ENCODE results near the gene ANKRD6. TPM values are rescaled to one million over a fixed set of nuclear protein-coding genes. Genes with fewer than 3 reads are reported as not detected.

The ANKRD6 gene
- polyA plus RNA-seq, 1 of the 3 experiments (the other 2 are of a cell fraction), result 2.6 TPM

DNA sequence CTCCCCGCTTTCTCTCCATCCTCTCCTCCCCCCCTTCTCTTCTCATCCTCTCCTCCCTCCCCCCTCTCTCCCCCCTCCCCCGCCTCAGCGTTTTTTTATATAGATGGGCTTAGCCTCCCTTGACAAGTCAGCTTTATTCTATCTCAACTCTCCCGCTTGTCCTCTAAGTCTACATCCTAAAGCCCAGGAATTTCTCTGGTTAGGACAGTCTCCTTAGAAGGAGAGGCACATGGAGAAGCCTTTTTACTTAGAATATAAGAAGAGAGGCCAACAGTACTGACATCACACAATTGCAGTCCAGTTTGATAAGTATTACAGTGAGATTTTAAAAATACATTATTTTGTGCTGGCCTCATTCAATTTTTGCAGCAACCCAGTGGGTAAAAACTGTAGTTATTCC, 122.1 kb downstream of the ANKRD6 start:
- 62% methylated on average over 3 of the region's 4 CpGs for WGBS (ENCODE audit: low lambda C conversion rate)
- H3K27ac ChIP-seq (ENCODE audit: low read depth in 2 of 2, low read length in 1 of 2), result no peak overlapping the region
- no peaks in the 10 kb centered on the region for H3K9me3 ChIP-seq
- H3K79me2 ChIP-seq (ENCODE audit: insufficient read depth), result no peaks in the 10 kb centered on the region
- H3K27me3 ChIP-seq (ENCODE audit: insufficient read depth), result no peaks in the 10 kb centered on the region
- ChIA-PET POLR2A (interaction anchor here (0.5 kb wide), 1 partner anchor 187 kb away, joined by 3 read pairs; no protein-coding TSS in a partner anchor), CTCF (interaction anchor here (1.2 kb wide), 1 partner anchor 13 kb away, joined by 3 read pairs; no protein-coding TSS in a partner anchor)
- H3K4me3 ChIP-seq (ENCODE audit: low read depth in 2 of 2, low read length in 1 of 2), result no peak overlapping the region
- H4K20me1 ChIP-seq (ENCODE audit: insufficient read depth), result no peaks in the 10 kb centered on the region
- TF ChIP-seq, protein P1, sequence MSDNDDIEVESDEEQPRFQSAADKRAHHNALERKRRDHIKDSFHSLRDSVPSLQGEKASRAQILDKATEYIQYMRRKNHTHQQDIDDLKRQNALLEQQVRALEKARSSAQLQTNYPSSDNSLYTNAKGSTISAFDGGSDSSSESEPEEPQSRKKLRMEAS (IDR thresholded peaks at IDR 0.05; ENCODE audit: low read depth), result no peak
- no peak for TF ChIP-seq FOXJ3 (CRISPR knock-in tag; IDR thresholded peaks at IDR 0.05)
- peaks cover 0 to 4% of the 10 kb centered on the region in 2 experiments; a peak in 1 of 4 replicates for H3K4me1 ChIP-seq (ENCODE audit: control insufficient read depth in 1 of 2, insufficient read depth in 2 of 2, low read depth in 1 of 2, low read length in 1 of 2)
- no peak overlapping the region for H3K4me2 ChIP-seq
- no peaks in the 10 kb centered on the region for H3F3A ChIP-seq (replicated peaks; ENCODE audit: insufficient read depth)
- no peak overlapping the region for H3K9ac ChIP-seq
- no peaks in the 10 kb centered on the region for H3K9me2 ChIP-seq
- H2AFZ ChIP-seq (ENCODE audit: low read depth), result no peak overlapping the region
- no peak for DNase-seq
- H3K36me3 ChIP-seq (replicated peaks in 1 of 2; ENCODE audit: control insufficient read depth in 1 of 2, insufficient read depth in 2 of 2, low read length in 1 of 2), result no peaks in the 10 kb centered on the region

DNA sequence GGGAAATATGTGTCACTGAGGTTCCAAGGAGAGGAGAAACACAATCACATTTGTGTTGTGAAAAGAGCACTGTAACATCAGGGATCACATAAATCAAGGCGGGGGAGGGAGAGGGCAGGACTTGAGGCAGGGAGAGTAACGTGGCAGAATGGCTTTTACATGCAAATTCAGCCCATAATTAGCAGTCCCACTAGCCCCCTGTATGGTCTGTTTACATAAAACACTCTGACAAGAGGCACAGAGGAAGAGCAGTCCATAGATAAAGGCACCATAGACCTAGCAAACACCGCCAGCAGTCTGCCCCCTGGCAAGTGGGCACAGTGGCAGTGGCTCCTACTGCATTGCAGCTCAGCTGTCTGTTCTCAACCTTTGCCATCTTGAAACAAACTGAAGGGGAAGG, 122.9 kb downstream of the ANKRD6 start:
- Histone ChIP-seq H3K4me1 (ENCODE audit: control insufficient read depth in 1 of 2, insufficient read depth in 2 of 2, low read depth in 1 of 2, low read length in 1 of 2) (peaks cover 0 to 4% of the 10 kb centered on the region in 2 experiments; a peak in 1 of 4 replicates), H3F3A (replicated peaks; ENCODE audit: insufficient read depth) (no peaks in the 10 kb centered on the region), H3K36me3 (replicated peaks in 1 of 2; ENCODE audit: control insufficient read depth in 1 of 2, insufficient read depth in 2 of 2, low read length in 1 of 2) (no peaks in the 10 kb centered on the region), H3K27me3 (ENCODE audit: insufficient read depth) (no peaks in the 10 kb centered on the region), H3K27ac (ENCODE audit: low read depth in 2 of 2, low read length in 1 of 2) (no peak overlapping the region), H3K9ac (no peak overlapping the region), H2AFZ (ENCODE audit: low read depth) (no peak overlapping the region), H4K20me1 (ENCODE audit: insufficient read depth) (no peaks in the 10 kb centered on the region), H3K4me2 (no peak overlapping the region), H3K9me2 (no peaks in the 10 kb centered on the region), H3K9me3 (no peaks in the 10 kb centered on the region), H3K79me2 (ENCODE audit: insufficient read depth) (no peaks in the 10 kb centered on the region), H3K4me3 (ENCODE audit: low read depth in 2 of 2, low read length in 1 of 2) (no peak overlapping the region)
- CTCF ChIA-PET, result interaction anchor here (1.4 kb wide), 1 partner anchor 124 kb away, joined by 3 read pairs; no protein-coding TSS in a partner anchor
- no peak for TF ChIP-seq TAF1 (IDR thresholded peaks at IDR 0.05; ENCODE audit: borderline replicate concordance, low read depth, low read length)
- no peak for TF ChIP-seq POLR2AphosphoS5 (IDR thresholded peaks at IDR 0.05; ENCODE audit: low read depth, low read length)
- no peak for TF ChIP-seq EZH2phosphoT487 (IDR thresholded peaks at IDR 0.05; ENCODE audit: borderline replicate concordance, low read depth)
- TF ChIP-seq JUND (IDR thresholded peaks at IDR 0.05), result no peak
- no peak for TF ChIP-seq ELF1 (IDR thresholded peaks at IDR 0.05)
- no peak for TF ChIP-seq EP300 (IDR thresholded peaks at IDR 0.05; ENCODE audit: borderline replicate concordance in 1 of 2, low read depth in 1 of 2, low read length in 1 of 2)
- TF ChIP-seq SIN3A (IDR thresholded peaks at IDR 0.05; ENCODE audit: borderline replicate concordance, low read depth, low read length), result no peak
- no peak for TF ChIP-seq GABPA (IDR thresholded peaks at IDR 0.05; ENCODE audit: low read depth)
- TF ChIP-seq FOXM1 (IDR thresholded peaks at IDR 0.05; ENCODE audit: low read depth), result no peak
- TF ChIP-seq RCOR1 (IDR thresholded peaks at IDR 0.05; ENCODE audit: low read length), result no peak
- no peak for TF ChIP-seq MXI1 (IDR thresholded peaks at IDR 0.05; ENCODE audit: low read depth, low read length)
- no peak for TF ChIP-seq TCF12 (IDR thresholded peaks at IDR 0.05)
- TF ChIP-seq CHD2 (IDR thresholded peaks at IDR 0.05; ENCODE audit: low read length, partially characterized antibody), result no peak
- no peak for TF ChIP-seq YY1 (IDR thresholded peaks at IDR 0.05; ENCODE audit: low read depth)
- TF ChIP-seq, protein P2, sequence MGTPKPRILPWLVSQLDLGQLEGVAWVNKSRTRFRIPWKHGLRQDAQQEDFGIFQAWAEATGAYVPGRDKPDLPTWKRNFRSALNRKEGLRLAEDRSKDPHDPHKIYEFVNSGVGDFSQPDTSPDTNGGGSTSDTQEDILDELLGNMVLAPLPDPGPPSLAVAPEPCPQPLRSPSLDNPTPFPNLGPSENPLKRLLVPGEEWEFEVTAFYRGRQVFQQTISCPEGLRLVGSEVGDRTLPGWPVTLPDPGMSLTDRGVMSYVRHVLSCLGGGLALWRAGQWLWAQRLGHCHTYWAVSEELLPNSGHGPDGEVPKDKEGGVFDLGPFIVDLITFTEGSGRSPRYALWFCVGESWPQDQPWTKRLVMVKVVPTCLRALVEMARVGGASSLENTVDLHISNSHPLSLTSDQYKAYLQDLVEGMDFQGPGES (IDR thresholded peaks at IDR 0.05; ENCODE audit: low read depth, low read length), result no peak
- TF ChIP-seq, protein P3, sequence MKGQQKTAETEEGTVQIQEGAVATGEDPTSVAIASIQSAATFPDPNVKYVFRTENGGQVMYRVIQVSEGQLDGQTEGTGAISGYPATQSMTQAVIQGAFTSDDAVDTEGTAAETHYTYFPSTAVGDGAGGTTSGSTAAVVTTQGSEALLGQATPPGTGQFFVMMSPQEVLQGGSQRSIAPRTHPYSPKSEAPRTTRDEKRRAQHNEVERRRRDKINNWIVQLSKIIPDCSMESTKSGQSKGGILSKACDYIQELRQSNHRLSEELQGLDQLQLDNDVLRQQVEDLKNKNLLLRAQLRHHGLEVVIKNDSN (IDR thresholded peaks at IDR 0.05; ENCODE audit: borderline replicate concordance, low read depth), result no peak
- TF ChIP-seq, protein P4, sequence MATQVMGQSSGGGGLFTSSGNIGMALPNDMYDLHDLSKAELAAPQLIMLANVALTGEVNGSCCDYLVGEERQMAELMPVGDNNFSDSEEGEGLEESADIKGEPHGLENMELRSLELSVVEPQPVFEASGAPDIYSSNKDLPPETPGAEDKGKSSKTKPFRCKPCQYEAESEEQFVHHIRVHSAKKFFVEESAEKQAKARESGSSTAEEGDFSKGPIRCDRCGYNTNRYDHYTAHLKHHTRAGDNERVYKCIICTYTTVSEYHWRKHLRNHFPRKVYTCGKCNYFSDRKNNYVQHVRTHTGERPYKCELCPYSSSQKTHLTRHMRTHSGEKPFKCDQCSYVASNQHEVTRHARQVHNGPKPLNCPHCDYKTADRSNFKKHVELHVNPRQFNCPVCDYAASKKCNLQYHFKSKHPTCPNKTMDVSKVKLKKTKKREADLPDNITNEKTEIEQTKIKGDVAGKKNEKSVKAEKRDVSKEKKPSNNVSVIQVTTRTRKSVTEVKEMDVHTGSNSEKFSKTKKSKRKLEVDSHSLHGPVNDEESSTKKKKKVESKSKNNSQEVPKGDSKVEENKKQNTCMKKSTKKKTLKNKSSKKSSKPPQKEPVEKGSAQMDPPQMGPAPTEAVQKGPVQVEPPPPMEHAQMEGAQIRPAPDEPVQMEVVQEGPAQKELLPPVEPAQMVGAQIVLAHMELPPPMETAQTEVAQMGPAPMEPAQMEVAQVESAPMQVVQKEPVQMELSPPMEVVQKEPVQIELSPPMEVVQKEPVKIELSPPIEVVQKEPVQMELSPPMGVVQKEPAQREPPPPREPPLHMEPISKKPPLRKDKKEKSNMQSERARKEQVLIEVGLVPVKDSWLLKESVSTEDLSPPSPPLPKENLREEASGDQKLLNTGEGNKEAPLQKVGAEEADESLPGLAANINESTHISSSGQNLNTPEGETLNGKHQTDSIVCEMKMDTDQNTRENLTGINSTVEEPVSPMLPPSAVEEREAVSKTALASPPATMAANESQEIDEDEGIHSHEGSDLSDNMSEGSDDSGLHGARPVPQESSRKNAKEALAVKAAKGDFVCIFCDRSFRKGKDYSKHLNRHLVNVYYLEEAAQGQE (IDR thresholded peaks at IDR 0.05; ENCODE audit: low read depth, low read length), result no peak
- TF ChIP-seq, protein P5, sequence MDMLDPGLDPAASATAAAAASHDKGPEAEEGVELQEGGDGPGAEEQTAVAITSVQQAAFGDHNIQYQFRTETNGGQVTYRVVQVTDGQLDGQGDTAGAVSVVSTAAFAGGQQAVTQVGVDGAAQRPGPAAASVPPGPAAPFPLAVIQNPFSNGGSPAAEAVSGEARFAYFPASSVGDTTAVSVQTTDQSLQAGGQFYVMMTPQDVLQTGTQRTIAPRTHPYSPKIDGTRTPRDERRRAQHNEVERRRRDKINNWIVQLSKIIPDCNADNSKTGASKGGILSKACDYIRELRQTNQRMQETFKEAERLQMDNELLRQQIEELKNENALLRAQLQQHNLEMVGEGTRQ (IDR thresholded peaks at IDR 0.05; ENCODE audit: borderline replicate concordance, low read depth, low read length), result no peak
- 34% methylated on average over 3 of the region's 3 CpGs for WGBS (ENCODE audit: low lambda C conversion rate)
- POLR2A ChIA-PET, result no interaction called here
- DNase-seq, result no peak
